A673 (cell line): Measurements from ENCODE around the gene ST3GAL2. TPM values are rescaled to one million over a fixed set of nuclear protein-coding genes. Genes with fewer than 3 reads are reported as not detected.

ENCODE experiments used
- BruUV-seq: library from RNA; stranded (reverse); fragments of 400-500 nt; replicated peaks from 2 replicates; lab custom pipeline; 2021; lab: Mats Ljungman, UMichigan
- CTCF ChIA-PET: fragments of 300-600 bp; sonication (Branson Sonifier 250); formaldehyde crosslinking; loops from one replicate; lab custom pipeline; 2022; ENCODE audit warnings: antibody characterized with exemption; lab: Charles Lee
- POLR2A ChIA-PET: fragments of 300-600 bp; sonication (Branson Sonifier 250); formaldehyde crosslinking; loops from one replicate; lab custom pipeline; 2022; ENCODE audit warnings: antibody characterized with exemption; ENCODE audit not compliant: low non-redundant PET; lab: Charles Lee
- DNase-seq: peaks from one replicate; pipeline ENCODE4 v3.0.0-alpha.2; 2015; ENCODE audit warnings: low spot score
- H3K27ac ChIP-seq: fragments of 200-600 bp; sonication (generic); 2 replicates; pipeline ENCODE4 v1.5.1; 2016; ENCODE audit warnings: mixed run types, low read depth, mild to moderate bottlenecking, mixed read lengths, antibody characterized with exemption, low read length; ENCODE audit not compliant: poor library complexity, severe bottlenecking
- H3K27me3 ChIP-seq: fragments of 200-600 bp; sonication (generic); replicated peaks from 2 replicates; pipeline ENCODE4 v1.6.1; 2017; ENCODE audit warnings: mixed run types, low read depth, mild to moderate bottlenecking, mixed read lengths, antibody characterized with exemption, low read length; ENCODE audit not compliant: insufficient read depth, poor library complexity
- H3K36me3 ChIP-seq: fragments of 200-600 bp; sonication (generic); 2 replicates; pipeline ENCODE4 v1.6.1; 2016; ENCODE audit warnings: mixed run types, mild to moderate bottlenecking, mixed read lengths, antibody characterized with exemption, low read length; ENCODE audit not compliant: insufficient read depth, poor library complexity, severe bottlenecking
- H3K4me1 ChIP-seq: fragments of 200-600 bp; sonication (generic); 2 replicates; pipeline ENCODE4 v1.6.1; 2017; ENCODE audit warnings: mixed run types, mild to moderate bottlenecking, mixed read lengths, antibody characterized with exemption, low read length; ENCODE audit not compliant: insufficient read depth, poor library complexity, severe bottlenecking
- H3K4me3 ChIP-seq: fragments of 200-600 bp; sonication (generic); 2 replicates; pipeline ENCODE4 v1.5.1; 2016; ENCODE audit warnings: low read depth, mixed run types, mild to moderate bottlenecking, mixed read lengths, low read length; ENCODE audit not compliant: poor library complexity, severe bottlenecking
- H3K9me3 ChIP-seq: fragments of 200-600 bp; sonication (generic); 2 replicates; pipeline ENCODE4 v1.6.1; 2016; ENCODE audit warnings: mixed run types, low read depth, mild to moderate bottlenecking, mixed read lengths, antibody characterized with exemption, low read length; ENCODE audit not compliant: poor library complexity, severe bottlenecking
- CTCF ChIP-seq: fragments of 300-800, 200-600 bp; sonication (generic); conservative IDR thresholded peaks from 2 replicates; pipeline ENCODE4 v1.5.1; 2017; ENCODE audit warnings: low read depth, mild to moderate bottlenecking, antibody characterized with exemption, low read length, moderate library complexity, mixed read lengths
- EZH2 ChIP-seq: fragments of 200-600 bp; sonication (generic); IDR thresholded peaks from 2 replicates; pipeline ENCODE4 v1.6.1; 2017; ENCODE audit warnings: borderline replicate concordance, low read depth, mild to moderate bottlenecking, mixed read lengths, antibody characterized with exemption, low read length; ENCODE audit not compliant: poor library complexity, severe bottlenecking
- intact Hi-C: fragments of 100-400 bp; cut with micrococcal nuclease; formaldehyde crosslinking; loops from one replicate; pipeline ENCODE4 v1.10.0; 2022; ENCODE audit not compliant: unreplicated experiment
- total RNA-seq: library from RNA; stranded (reverse); gene quantifications from 2 replicates; pipeline ENCODE4 v1.2.3, GENCODE V29; 2021

ST3GAL2 gene
- total RNA-seq, 1 experiment from 2014 or later, result 26.5 TPM

GRCh38 chr16:70472786-70473433 is 34.0 kb upstream of the ST3GAL2 start:
- intact Hi-C loops, result no loop called here
- DNase-seq, result no peak
- CTCF ChIA-PET, result no interaction called here
- Histone ChIP-seq H3K27ac (no peak overlapping the region), H3K4me1 (no peaks in the 10 kb centered on the region), H3K9me3 (no peaks in the 10 kb centered on the region), H3K36me3 (peaks cover 1% of the 10 kb centered on the region), H3K27me3 (no peaks in the 10 kb centered on the region), H3K4me3 (no peak overlapping the region)
- no TSS peak for BruUV-seq
- no peak for TF ChIP-seq EZH2
- no peak for TF ChIP-seq CTCF
- POLR2A ChIA-PET, result no interaction called here

- TF ChIP-seq CTCF, result 0 out of 2 replicates have a peak, but pooled peaks have one; percentile 28
- no peak for TF ChIP-seq EZH2
- ChIA-PET CTCF (interaction anchor here (0.6 kb wide), 1 partner anchor 183 kb away, joined by 4 read pairs; no protein-coding TSS in a partner anchor), POLR2A (no interaction called here)
- DNase-seq, result no peak
- no TSS peak for BruUV-seq
- H3K4me3 ChIP-seq, result no peak overlapping the region
- H3K4me1 ChIP-seq, result no peaks in the 10 kb centered on the region
- intact Hi-C loops, result no loop called here
- no peak overlapping the region for H3K27ac ChIP-seq
- H3K36me3 ChIP-seq, result no peaks in the 10 kb centered on the region
- no peaks in the 10 kb centered on the region for H3K9me3 ChIP-seq
- no peaks in the 10 kb centered on the region for H3K27me3 ChIP-seq
Measured at GRCh38 chr16:70470927-70471341, 32.0 kb upstream of the ST3GAL2 start.

- Histone ChIP-seq H3K36me3 (no peaks in the 10 kb centered on the region), H3K4me3 (no peak overlapping the region), H3K27ac (no peak overlapping the region), H3K4me1 (no peaks in the 10 kb centered on the region), H3K9me3 (no peaks in the 10 kb centered on the region), H3K27me3 (no peaks in the 10 kb centered on the region)
- TF ChIP-seq EZH2 (no peak), CTCF (no peak)
- CTCF ChIA-PET, result interaction anchor here (0.7 kb wide), 1 partner anchor 145 kb away, joined by 4 read pairs; no protein-coding TSS in a partner anchor
- intact Hi-C loops, result no loop called here
- POLR2A ChIA-PET, result interaction anchor here (0.7 kb wide), 1 partner anchor 745 kb away, joined by 6 read pairs; no protein-coding TSS in a partner anchor
- BruUV-seq, result no TSS peak
- DNase-seq, result no peak
Measured at GRCh38 chr16:70470141-70470926, 31.4 kb upstream of the ST3GAL2 start.
